CD4-positive, alpha-beta T cell treated with Interleukin-4 for 4 hours (primary cell): Measurements from ENCODE around the gene YKT6.

ENCODE experiments used
- DNase-seq: peaks from one replicate; pipeline ENCODE4 v3.0.0-alpha.2; 2020

Gene YKT6

DNA sequence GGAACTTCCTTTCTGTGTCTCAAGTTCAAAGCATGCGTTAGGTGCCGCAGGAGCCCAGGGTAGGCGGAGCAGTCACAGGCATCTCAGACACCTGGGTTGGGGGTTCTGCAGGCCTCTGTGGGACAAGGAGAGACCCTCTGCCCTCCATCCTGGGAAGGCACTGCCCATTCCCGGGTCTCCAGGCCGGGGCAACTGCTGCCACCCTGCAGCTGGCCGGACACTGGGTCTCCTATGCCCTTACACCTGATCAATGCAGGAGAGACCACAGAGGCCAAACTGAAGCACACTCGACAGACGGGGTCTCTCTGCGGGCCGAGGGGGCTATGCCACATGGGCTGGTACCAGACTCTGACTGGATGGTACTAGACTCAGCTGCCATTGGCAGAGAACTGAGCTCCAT is 36.9 kb downstream of the YKT6 start:
- DNase-seq: no peak

DNA sequence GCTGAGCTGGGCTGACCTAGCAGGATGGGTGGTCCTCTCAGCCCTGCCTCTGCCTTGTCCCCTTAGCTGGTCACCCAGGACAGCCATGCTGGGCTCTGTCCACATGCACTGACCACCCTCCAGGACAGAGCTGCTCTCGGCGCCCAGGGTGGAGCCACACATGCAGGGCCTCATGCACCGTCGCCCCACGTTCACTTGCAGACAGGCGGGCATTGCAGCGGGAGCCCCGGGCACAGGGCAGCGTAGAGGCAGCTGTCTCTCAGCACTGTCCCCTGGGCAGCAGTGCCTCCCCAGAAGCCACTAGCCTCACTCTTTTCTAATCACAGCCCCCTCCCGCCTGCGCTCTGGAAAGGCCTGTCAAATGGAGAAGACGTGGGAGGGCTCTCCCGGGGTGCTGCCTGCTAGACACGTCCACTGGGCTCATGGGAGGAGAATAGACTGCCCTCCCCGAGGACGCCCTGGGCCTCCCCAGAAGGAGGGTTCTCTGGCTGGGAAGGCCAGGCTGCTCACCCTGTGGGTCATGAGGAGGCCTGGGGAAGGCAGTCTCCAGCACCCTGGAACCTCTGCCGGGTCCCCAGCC is 37.4 kb downstream of the YKT6 start:
- no peak for DNase-seq

DNA sequence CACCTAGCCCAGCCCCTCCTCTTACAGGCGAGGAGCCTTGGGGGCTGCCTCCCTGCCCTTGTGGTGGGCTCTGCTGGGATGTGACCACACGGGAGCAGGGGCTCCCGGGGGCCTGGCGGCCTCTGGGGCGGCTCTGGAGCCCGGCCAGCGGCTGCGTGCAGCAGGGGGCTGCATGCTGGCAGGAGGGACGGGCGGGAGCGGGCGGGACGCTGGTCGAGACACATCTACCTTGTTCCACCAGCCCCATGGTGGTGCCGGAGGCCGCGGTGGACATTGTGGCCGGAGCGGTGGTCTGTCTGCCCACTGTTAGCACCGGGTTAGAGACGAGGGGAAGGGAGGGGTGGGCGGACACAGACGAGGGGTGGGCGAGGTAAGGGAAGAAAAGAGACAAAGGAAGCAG is 38.6 kb downstream of the YKT6 start:
- no peak for DNase-seq

DNA sequence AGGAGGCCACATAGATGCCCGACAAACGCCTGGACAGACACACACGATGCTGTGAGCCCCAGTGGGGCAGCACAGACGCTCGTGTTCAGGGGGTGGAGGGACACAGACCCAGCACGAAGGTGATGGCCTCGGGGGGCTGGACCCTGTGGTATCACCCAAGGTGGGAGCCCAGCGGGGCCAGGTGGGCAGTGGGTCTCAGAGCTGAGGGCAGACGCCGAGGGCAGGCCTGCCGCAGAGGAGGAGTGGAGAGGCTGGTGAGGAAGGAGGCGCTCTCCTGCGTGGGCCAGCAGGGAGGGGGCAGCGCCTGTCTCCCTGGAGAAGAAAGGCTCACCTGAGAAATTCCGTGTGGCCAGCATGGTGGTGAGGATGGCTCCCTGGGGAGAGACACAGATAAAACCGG is 39.6 kb downstream of the YKT6 start:
- DNase-seq: no peak

DNA sequence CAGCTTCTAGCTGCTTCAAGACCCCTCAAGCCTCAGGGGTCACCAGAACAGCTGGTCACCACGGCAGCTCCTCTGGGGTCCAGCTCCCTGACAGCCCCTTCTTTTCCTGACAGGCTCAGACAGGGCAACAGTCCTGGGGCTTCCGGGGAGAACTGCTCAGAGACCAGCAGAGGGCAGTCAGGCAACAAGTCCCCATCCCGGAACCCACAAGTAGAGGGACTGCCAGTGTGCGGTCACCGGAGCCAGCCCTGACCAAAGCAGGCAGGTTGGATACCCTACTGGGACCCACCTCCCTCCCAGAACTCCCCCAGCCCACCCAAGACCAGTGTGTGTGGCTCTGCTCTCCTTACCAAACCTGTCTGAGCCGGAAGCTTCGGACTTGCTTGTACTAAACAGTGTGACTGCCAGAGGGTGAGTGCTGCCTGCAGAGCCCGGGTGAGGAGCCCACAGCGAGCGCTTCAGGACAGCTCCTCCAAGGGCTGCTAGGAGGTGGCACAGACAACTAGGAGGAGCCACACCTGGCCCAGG is 40.3 kb downstream of the YKT6 start:
- peak; percentile 48 for DNase-seq

DNA sequence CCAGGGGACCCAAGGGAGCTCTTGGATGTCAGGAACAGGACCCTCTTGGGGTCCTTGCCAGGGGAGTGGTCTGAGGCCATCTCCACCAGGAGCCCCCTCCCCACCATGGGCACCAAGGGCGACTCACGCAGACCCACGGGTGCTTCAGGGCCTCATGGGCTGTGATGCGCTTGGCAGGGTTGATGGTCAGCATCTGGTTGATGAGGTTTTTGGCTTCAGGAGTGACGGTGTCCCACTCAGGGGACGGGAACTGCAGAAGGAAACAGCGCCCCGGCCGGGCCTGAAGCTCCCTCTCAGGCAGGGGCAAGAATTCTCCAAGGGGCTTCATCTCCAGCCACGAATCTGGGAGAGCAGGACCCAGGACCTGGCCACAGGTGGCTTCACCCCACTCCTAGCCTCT is 41.3 kb downstream of the YKT6 start:
- no peak for DNase-seq

DNA sequence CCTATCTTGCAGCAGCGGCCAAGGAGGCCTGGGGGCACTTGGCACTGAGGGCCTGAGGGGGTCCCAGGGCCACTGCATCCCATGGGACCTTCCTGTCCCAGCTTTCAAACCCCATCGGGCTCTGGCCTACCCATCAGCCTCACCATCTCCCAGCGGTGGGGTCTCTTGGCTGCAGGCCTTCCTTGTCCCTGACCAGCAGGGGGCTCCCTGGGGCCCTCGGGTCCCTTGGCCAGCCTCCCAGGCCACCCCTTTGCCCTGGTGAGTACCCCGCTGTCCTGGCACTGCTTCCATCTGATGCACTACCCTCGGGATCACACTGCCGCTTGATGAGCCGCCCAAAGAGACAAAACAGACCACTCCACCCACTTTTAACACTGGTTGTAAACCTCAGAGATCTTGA is 43.5 kb downstream of the YKT6 start:
- no peak for DNase-seq

DNA sequence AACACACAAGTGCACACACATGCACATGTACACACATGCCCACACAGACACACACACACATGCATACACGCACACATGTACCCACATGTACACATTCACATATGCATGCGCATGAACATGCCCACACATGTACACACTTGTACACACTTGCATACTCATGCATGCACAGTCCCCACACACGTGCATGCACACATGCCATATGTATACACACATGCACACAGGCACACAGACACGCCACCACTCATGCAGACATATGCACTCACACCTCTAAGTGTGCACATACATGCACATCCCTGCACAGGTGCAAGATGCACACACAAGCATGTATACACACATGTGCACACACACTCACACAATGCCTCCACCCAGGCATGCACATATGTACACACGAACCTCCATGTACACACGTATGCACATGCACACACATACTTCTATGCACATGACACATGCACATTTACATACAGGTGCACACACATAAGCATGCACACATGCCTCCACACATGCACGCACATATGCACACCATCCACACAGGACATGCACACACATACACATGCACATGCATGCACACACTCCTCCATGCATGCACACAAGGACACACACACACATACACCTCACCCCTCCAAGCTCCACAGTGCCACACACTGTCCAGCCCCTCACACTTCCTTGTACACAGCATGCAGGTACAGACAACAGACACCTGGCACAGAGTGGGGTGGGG is 45.8 kb downstream of the YKT6 start:
- DNase-seq: no peak

DNA sequence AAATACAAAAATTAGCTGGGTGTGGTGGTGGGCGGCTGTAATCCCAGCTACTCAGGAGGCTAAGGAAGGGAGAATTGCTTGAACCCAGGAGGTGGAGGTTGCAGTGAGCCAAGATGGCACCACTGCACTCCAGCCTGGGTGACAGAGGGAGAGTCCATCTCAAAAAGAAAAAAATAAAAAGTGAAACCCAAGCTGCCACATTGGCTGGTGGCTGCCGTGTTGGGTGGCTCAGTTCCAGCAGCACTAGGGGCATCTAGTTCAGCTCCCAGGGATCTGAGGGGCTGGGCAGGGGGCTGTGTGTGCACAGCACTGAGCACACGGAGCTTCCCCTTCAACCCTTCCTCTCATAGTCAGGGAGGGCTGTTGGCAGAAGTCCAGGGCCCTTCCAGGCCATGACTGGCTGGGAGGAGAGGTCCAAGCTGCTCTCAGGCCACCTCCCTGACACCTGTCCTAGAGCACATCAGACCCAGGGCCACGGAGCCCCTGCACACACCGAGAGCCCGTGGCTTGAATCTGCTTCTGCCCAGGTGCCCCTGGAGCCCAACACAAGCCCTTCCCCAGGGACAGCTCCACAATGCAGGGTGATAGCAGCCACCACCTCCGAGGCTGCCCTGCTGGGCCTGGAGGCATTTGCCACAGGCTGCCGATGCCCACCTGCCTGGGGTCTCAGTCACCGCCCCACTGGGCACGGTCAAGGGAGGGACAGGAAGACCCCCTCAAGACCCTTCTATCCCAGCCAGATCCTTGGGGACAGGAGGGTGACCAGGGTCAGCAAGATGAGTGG is 47.3 kb downstream of the YKT6 start:
- DNase-seq: no peak

DNA sequence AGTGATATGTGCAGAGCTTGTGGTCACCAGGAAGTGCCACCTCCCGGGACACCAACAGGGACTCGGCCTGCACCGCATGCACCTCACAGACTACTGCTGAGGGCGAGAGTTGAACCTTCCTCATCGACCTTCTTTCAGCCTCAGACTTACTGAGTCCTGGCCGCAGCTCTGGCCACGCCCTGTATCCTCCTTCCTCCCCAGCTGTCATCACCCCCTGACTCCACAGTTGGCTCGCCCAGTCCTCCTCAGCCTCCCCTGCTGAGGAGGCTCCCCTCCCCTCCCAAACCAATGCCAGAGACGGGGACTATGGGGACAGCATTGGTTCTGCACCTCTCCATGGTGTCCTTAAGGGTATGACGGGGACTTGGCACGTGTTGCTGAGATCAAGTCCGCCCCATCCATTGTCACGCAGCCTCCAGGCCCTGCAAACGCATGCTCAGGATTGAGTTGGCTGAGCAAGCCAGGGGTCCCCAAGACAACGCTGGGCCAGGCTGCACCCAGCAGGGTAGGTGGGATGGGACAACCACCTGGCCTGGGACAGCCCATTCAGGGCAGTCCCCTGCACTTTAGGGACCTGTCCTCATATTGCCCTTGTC is 49.0 kb downstream of the YKT6 start:
- DNase-seq: no peak

DNA sequence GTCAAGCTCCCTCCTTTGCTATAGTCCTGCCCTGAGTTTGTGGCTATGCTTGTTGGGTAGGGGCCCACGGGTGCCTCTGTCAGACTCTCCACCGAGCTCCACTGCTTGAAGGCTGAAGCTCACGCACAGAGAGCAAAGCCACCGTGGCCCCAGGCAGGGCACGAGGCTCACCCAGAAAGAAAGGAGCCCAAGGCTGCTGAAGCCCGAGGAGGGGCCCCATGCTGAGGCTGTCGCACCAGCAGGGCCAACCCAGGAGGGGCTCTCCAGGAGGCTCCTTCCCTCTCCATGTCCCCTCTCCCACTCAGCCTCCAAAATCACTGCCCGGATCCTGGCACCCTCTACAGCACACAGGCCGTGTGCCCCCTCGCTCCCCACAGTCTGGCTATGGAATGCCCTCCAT is 50.5 kb downstream of the YKT6 start:
- DNase-seq: no peak

DNA sequence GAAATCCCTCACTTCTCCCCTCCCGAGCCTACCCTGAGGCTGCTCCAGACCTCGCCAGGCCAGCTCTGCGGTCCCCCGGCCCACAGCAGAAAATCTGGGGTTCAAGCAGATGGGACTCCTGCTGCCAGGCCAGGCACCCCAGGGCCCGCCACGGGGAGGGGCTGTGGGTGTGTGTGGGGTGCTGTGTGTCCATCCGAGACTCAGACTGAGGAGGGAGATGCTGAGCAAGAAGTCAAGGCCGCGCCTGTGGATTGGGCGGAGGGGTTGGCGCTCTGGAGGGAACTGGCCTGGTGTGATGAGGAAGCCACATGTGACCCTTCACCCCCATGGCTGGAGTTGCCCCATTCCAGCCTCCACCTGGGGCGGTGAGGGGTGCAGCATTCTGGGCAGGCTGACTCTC is 51.1 kb downstream of the YKT6 start:
- no peak for DNase-seq

DNA sequence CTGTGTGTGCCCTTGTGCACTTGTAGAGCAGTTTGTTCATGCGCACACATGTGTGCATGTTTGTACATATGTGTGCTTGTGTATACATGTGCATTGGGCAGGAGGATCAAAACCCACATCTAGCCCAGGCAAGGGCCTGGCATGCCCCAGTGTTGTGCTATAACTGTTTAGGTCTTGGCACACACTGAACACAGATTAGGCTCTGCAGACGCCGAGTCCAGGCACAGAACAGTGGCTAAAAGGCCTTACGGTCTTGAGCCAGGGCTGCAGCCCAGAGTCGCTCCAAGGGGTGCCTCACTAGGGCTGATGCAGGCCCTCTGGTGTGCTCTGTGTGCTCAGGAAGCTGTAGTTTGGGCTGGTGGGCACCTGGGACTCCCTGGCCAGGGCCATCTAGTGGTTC is 55.7 kb downstream of the YKT6 start:
- no peak for DNase-seq

DNA sequence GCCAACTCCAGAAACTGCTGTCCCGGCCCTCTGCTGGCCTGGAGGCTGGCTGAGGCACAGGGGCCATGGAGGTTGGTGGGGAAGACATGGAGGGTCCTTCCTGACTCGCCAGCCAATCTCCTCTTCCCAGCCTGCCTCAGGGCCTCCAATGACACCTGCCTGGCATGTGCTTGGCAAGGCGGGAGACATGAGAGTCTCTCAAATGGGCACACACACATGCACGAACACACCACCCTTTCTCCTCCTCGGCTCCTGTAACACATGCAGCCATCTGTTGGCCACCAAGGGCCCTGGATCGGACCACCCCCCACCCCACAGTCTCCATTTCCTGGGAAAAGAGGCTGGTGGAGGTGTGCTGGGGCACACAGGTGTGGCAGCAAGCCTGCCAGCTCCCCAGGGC is 56.4 kb downstream of the YKT6 start:
- DNase-seq: no peak

DNA sequence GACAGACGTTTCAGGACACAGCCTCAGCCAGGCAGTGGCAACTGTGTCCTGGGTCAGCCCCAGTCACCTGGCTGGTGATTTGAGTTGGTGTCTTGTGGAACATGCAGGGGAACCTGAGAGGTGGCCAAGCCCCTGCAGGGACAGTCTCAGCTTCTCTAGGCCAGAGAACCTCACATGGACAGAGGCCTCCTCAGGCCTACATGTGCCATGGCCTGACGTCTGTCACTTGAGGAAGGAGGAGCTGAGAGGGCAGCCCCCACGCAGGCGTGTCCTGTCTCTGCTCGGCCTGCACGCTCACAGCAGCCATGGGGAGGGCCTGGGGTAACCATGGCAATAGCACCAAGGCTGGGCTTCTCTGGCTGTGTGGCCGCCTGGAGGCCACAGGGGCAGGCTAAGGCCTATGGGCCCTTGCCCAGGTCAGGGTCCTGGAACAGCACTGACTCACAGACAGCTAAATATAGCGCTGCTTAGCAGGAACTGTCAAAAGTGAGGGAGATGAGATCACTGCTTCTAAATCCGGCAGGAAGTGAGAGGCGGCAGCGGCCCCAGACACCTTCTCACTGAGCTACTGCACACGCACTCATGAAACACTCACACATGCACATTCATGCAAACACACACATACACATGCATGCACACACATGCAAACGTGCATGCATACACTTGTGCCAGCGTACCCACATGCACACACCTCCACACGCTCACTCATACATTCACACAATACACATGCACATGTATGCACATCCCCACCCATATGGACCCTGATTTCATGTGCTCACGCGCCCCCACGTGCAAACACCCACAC is 57.0 kb downstream of the YKT6 start:
- peak; percentile 81 for DNase-seq

DNA sequence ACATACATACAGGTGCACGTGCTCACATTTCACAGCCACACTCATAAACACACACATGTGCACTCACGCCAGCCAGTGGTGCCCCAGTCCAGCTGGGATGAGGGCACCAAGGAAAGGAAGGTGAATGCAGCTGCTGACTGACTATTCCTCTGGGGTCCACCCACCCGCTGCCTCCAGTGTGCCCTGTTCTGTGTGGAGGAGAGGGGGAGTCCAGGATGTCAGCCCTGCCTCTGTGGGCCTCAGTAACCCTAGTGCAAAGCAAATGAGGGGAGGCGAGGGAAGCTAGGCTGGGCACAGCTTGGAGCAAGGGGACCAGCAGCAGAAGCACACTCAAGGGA is 57.6 kb downstream of the YKT6 start:
- no peak for DNase-seq

DNA sequence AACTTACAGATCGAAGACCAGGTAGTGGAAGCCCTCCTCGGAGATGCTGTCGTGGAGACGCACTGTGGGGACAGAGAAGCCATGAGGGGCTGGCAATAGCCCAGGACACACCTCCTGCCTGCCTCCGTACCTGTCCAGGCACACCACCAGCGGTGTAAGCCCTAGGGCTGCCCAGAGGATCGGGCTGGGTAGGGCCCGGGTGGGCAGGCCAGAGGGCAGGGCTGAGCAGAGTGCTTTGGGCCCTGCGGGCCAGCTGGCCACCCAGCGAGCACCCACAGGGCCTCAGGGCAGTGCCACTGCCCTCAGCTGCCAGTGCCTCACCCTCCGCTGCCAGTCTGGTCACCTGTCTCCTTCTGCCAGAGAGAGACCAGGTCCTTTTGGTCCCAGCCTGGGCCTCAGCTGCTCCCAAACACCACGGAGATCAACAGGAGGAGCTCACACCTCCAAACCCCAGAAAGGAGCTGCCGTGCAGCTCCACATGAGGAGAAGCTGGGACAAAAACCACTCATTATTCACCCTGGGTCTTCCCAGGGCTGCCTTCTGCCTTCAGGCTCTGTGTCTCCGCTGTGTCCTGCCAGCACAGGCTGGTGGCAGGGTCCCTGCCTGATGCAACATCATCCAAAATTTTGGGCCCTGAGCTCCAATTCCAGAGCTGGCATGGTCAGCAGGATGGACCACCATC is 58.2 kb downstream of the YKT6 start:
- DNase-seq: no peak

DNA sequence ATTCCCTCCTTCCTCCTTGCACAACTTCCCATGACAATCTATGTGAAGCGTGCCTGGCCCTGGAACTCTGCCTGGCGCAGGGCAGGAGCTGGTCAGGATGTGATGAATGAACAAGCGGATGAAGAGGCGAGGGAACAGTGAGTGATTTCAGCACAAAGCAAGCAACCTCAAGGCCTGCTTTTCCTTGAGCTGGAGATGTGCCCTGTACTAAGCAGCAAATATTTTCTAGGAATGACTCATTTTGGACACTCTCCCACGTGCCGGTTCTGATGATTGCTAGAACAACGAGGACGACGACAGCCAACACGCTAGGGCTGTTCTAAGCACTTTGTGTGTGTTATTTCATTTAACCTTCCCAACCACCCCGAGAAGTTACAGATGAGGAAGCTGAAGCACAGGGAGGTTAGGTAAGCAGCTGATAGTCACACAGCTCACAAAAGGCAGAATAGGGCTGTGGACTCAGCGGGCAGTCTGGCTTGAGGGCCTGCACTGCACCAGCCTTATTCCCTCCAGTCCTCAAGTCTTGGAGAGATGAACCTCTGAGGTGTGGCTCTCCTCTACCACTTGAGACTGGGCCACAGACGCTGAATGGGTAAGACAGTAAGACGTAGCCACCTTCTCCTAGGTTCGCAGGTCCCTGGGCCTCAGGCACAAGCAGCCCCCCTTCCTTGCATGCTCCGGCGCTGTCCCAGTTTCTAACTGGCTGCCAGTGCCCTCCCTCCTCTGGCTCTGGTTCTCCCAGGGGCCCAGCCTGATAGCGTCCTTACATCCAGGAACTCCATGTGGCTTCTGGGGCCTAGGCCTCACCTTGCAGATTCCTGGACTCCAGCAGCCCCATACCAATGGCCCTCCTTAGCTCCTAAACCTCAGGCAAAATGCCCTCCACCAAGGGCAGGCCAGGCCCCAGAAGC is 59.0 kb downstream of the YKT6 start:
- no peak for DNase-seq

DNA sequence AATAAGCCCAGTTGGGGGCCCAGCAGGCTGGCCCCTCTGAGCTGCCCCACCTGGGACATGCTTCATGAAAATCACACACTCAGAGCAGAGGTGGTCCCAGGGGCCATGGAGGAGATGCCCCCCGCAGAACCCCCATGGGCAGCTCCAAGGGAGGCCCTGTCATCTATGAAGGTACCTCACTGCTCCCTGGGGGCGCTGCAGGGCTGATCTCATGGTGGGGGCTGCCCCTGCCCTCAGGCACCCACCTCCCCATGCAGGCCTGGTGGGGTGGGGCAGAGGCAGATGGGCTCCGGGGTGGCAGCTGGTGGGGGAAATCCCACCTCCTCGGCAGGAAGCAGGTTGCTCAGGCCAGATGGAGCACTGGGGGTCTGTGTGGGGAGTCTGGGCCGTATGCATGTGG is 60.5 kb downstream of the YKT6 start:
- DNase-seq: no peak

DNA sequence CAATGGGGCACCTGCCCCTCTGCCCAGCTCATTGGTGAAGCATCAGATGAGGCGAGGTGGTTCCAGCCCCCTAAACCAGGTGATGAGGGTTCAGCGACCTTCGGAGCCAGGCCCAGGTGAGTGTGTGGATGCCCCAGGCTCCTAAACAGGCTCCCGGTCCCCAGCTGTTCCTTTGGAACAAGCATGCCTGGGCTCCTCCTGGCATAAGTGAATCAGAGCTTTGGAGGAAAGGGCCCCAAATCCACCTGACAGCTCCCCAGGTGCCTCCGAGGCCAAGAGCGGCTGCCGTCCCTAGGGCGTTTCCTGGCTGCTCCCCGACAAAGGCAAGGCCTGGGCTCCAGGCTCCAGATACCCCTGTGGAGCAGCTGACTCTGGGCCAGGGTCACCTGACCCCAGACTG is 61.3 kb downstream of the YKT6 start:
- no peak for DNase-seq
